Measurements from ENCODE around the gene SH3BGRL3. TPM values are rescaled to one million over a fixed set of nuclear protein-coding genes. Genes with fewer than 3 reads are reported as not detected.
"Not testable (repeated sequence)": the region's sequence is repeated elsewhere in the genome, so short reads cannot be mapped to it uniquely, and the experiment has no call there.

Gene SH3BGRL3
- total RNA-seq, 1 donor: 30.8 TPM

DNA sequence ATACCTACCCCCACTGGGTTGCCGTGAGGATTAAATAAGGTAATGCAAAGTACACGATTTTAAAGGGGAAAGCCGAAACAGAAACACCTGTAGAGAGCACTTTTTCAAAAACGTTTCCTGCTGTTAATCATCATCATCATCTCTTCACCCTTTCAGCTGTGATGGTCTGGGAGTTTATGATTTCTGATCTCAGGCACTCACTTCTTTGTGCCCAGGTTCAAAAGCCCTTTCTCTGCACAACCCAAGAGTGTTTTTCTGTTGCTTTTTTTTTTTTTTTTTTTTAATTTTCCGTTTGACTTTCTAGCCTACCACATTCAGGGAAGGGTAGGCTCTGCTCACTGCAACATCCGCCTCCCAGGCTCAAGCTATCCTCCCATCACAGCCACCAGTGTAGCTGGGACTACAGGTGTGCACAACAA lies 27.5 kb downstream of the SH3BGRL3 start:
- H3K9me3 ChIP-seq (ENCODE audit: low read depth, low read length): no peaks in the 10 kb centered on the region
- H3K4me1 ChIP-seq (ENCODE audit: insufficient read depth, low read length): peaks cover 23% of the 10 kb centered on the region
- peak; percentile 38 for DNase-seq (ENCODE audit: insufficient read length, low spot score, missing footprints)
- no peaks in the 10 kb centered on the region for H3K36me3 ChIP-seq (ENCODE audit: insufficient read depth, low read length)
- H3K4me3 ChIP-seq (ENCODE audit: insufficient read depth, low read length): peak overlapping the region; percentile 86
- H3K27ac ChIP-seq (ENCODE audit: low read depth, low read length): no peak overlapping the region
- H4K20me1 ChIP-seq (ENCODE audit: insufficient read depth, low read length): no peaks in the 10 kb centered on the region
- TF ChIP-seq, protein P1, sequence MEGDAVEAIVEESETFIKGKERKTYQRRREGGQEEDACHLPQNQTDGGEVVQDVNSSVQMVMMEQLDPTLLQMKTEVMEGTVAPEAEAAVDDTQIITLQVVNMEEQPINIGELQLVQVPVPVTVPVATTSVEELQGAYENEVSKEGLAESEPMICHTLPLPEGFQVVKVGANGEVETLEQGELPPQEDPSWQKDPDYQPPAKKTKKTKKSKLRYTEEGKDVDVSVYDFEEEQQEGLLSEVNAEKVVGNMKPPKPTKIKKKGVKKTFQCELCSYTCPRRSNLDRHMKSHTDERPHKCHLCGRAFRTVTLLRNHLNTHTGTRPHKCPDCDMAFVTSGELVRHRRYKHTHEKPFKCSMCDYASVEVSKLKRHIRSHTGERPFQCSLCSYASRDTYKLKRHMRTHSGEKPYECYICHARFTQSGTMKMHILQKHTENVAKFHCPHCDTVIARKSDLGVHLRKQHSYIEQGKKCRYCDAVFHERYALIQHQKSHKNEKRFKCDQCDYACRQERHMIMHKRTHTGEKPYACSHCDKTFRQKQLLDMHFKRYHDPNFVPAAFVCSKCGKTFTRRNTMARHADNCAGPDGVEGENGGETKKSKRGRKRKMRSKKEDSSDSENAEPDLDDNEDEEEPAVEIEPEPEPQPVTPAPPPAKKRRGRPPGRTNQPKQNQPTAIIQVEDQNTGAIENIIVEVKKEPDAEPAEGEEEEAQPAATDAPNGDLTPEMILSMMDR (IDR thresholded peaks at IDR 0.05; ENCODE audit: extremely low read depth, low read depth, low read length): no peak
- peak overlapping the region; percentile 80 for H2AFZ ChIP-seq (ENCODE audit: low read length)
- H3K4me2 ChIP-seq (ENCODE audit: insufficient read depth, low read length): peak overlapping the region; percentile 78
- peaks cover 11% of the 10 kb centered on the region for H3K79me2 ChIP-seq (ENCODE audit: insufficient read depth, low read length)
- no peaks in the 10 kb centered on the region for H3K27me3 ChIP-seq (ENCODE audit: insufficient read depth, low read length)

DNA sequence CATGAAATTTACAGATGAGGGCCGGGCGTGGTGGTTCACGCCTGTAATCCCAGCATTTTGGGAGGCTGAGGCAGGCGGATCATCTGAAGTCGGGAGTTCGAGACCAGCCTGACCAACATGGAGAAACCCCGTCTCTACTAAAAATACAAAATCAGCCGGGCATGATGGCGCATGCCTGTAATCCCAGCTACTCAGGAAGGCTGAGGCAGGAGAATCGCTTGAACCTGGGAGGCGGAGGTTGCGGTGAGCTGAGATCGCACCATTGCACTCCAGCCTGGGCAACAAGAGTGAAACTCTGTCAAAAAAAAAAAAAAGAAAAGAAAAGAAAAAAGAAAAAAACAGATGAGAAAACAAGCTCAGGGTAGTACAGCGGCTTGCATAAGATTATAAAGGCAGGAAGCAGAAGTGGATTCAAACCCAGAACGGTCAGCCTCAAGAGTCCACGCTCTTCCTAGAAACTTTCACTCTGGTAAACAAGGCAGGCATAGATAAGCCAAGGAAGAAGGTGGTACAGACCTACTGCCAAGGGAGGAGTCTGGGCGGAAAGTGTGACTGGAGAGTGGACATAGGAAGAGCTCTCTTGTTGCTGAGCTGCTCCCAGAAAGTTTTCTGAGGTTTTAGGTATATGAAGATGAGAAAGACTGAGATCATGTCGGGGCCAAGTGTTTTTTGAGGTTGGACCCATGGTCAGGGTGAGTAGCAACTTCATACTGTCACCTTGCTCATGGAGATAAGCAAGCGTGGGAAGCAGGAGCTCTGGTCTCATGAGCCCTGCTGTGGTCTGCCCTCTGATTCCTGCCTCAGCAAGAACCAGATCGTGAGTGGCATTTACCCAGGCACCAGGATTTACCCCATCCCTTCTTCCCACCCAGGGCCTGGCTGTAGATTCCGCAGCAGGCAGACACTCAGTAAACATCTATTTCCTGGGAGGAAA lies 28.3 kb downstream of the SH3BGRL3 start:
- Histone ChIP-seq H3K79me2 (ENCODE audit: insufficient read depth, low read length) (peaks cover 11% of the 10 kb centered on the region), H3K4me1 (ENCODE audit: insufficient read depth, low read length) (peaks cover 14% of the 10 kb centered on the region), H2AFZ (ENCODE audit: low read length) (peak overlapping the region; percentile 25)
- not testable (repeated sequence) for H3K27me3 ChIP-seq (ENCODE audit: insufficient read depth, low read length); H3K27ac ChIP-seq (ENCODE audit: low read depth, low read length); H3K36me3 ChIP-seq (ENCODE audit: insufficient read depth, low read length); H4K20me1 ChIP-seq (ENCODE audit: insufficient read depth, low read length); H3K9me3 ChIP-seq (ENCODE audit: low read depth, low read length); H3K4me3 ChIP-seq (ENCODE audit: insufficient read depth, low read length); H3K4me2 ChIP-seq (ENCODE audit: insufficient read depth, low read length)
- DNase-seq (ENCODE audit: insufficient read length, low spot score, missing footprints): peak; percentile 46

DNA sequence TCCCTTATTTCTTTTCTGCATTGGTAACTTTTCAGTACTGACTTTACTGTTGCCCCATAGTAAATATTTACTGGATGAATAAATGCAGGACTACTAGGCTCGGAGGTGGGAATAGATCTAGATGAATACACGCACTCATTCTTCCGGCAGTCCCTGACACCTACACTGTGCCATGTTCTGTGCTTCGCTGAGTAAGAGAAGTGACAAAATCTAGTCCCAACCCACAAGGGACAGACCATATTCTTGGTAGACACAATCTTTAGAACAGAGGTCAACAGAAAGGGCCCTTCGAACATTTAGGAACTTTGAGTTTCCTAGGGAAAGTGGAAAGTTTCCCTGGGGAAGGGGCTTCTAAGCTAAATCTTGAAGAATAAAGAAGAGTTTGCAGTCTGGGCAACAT lies 34.6 kb downstream of the SH3BGRL3 start:
- Histone ChIP-seq H3K27me3 (ENCODE audit: insufficient read depth, low read length) (peaks cover 10% of the 10 kb centered on the region), H2AFZ (ENCODE audit: low read length) (no peak overlapping the region), H3K9me3 (ENCODE audit: low read depth, low read length) (no peaks in the 10 kb centered on the region), H3K4me1 (ENCODE audit: insufficient read depth, low read length) (no peaks in the 10 kb centered on the region), H3K79me2 (ENCODE audit: insufficient read depth, low read length) (no peaks in the 10 kb centered on the region), H3K36me3 (ENCODE audit: insufficient read depth, low read length) (no peaks in the 10 kb centered on the region), H3K4me3 (ENCODE audit: insufficient read depth, low read length) (no peak overlapping the region), H3K27ac (ENCODE audit: low read depth, low read length) (no peak overlapping the region), H4K20me1 (ENCODE audit: insufficient read depth, low read length) (no peaks in the 10 kb centered on the region), H3K4me2 (ENCODE audit: insufficient read depth, low read length) (no peak overlapping the region)
- no peak for DNase-seq (ENCODE audit: insufficient read length, low spot score, missing footprints)
- TF ChIP-seq, protein P1 (IDR thresholded peaks at IDR 0.05; ENCODE audit: extremely low read depth, low read depth, low read length): no peak

DNA sequence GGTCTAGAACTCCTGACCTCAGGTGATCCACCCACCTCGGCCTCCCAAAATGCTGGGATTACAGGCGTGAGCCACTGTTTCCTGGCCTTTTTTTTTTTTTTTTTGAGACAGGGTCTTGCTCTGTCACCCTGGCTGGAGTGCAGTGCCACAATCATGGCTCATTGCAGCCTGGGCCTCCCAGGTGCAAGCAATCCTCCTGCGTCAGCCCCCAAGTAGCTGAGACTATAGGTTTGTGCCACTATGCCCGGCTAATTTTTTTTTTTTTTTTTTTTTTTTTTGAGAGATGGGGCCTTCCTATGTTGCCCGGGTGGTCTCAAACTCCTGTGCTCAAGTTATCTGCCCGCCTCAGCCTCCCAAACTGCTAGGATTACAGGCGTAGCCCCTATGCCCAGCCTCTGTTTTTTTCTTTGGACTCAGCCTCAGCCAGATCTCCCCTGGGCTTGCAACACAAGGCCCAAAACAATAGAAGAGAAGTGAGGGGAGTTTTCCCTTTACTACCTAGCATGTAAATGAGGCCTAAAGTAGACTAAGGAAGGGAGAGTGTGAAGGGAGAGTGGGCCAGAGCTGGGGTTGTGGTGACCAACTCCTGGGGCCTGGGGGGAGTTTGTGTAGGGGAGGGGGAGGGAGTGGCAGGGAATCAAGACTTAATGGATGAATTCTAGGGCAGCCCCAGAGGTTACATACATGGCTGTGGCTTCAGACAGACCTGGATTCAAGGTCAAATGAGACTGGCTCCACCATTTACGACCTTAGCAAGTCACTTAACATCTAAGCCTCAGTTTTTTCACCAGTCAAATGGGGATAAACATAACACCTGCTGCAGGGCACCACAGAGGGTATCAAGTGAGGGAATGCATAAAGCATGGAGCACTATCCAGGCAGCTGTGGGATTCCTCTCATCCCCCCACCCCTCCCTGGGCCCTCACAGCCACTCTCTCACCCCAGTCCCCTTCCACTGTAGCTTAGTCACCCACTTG lies 36.3 kb downstream of the SH3BGRL3 start:
- Histone ChIP-seq H3K79me2 (ENCODE audit: insufficient read depth, low read length) (no peaks in the 10 kb centered on the region), H2AFZ (ENCODE audit: low read length) (no peak overlapping the region), H3K36me3 (ENCODE audit: insufficient read depth, low read length) (no peaks in the 10 kb centered on the region), H3K9me3 (ENCODE audit: low read depth, low read length) (no peaks in the 10 kb centered on the region), H3K4me2 (ENCODE audit: insufficient read depth, low read length) (no peak overlapping the region), H3K4me1 (ENCODE audit: insufficient read depth, low read length) (peaks cover 2% of the 10 kb centered on the region), H3K27me3 (ENCODE audit: insufficient read depth, low read length) (peaks cover 10% of the 10 kb centered on the region), H3K27ac (ENCODE audit: low read depth, low read length) (no peak overlapping the region), H4K20me1 (ENCODE audit: insufficient read depth, low read length) (no peaks in the 10 kb centered on the region), H3K4me3 (ENCODE audit: insufficient read depth, low read length) (no peak overlapping the region)
- TF ChIP-seq, protein P1 (IDR thresholded peaks at IDR 0.05; ENCODE audit: extremely low read depth, low read depth, low read length): no peak
- DNase-seq (ENCODE audit: insufficient read length, low spot score, missing footprints): peak; percentile 75
